GM18909 (cell line): ENCODE data around the gene RELT.

Source experiments
- ATAC-seq: cut with Tn5 transposase; IDR thresholded peaks from one replicate; pipeline ENCODE4 v1.9.1; 2021; ENCODE audit warnings: mild to moderate bottlenecking; ENCODE audit not compliant: unreplicated experiment, poor library complexity

The RELT gene

GRCh38 chr11:73389134-73389525 lies 12.9 kb downstream of the RELT start:
- no peak for ATAC-seq

GRCh38 chr11:73389916-73390315 lies 13.7 kb downstream of the RELT start:
- no peak for ATAC-seq

- no peak for ATAC-seq
Observed at GRCh38 chr11:73390601-73391565, 14.7 kb downstream of the RELT start.

GRCh38 chr11:73391665-73392064 lies 15.5 kb downstream of the RELT start:
- ATAC-seq, result no peak

DNA sequence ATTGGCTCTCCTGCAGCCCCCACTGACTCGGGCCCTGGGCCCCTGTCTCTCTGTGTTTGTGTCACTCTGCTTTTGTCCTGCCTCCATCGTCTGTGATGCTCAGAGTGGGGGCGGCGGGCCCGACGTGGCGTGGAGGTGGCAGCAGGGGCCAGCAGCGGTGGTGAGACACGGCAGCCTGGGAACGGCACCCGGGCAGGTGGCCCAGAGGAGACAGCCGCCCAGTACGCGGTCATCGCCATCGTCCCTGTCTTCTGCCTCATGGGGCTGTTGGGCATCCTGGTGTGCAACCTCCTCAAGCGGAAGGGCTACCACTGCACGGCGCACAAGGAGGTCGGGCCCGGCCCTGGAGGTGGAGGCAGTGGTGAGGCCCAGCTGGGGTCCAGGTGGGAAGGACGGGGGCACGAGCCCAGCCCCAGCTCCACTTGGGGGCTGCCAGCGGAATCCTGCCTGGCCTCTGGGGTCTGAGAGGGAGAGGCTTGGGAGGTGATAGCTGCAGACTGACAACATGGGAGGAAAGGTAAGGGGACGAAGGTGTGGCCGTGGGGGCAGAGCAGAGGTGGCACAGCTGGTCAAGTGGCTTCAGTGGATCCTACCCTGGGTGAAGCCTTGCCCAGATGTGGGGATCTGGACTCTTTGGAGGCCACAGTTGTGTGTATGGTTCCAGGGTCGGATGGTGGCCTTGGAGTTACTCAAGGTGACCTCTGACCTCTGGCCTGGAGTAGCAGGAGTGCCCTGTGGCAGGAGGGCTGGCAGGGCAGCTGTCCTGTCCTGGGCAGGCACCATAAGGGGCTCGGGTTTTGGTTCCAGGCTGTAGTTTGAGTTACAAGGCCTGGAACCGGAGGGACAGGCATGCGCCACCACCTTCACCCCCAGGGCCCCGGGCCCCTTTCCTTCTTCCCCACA lies 16.2 kb downstream of the RELT start:
- ATAC-seq, result no peak

- ATAC-seq, result no peak
Observed at GRCh38 chr11:73393011-73393380, 16.8 kb downstream of the RELT start.

- ATAC-seq, result no peak
Observed at GRCh38 chr11:73393479-73394415, 17.5 kb downstream of the RELT start.

DNA sequence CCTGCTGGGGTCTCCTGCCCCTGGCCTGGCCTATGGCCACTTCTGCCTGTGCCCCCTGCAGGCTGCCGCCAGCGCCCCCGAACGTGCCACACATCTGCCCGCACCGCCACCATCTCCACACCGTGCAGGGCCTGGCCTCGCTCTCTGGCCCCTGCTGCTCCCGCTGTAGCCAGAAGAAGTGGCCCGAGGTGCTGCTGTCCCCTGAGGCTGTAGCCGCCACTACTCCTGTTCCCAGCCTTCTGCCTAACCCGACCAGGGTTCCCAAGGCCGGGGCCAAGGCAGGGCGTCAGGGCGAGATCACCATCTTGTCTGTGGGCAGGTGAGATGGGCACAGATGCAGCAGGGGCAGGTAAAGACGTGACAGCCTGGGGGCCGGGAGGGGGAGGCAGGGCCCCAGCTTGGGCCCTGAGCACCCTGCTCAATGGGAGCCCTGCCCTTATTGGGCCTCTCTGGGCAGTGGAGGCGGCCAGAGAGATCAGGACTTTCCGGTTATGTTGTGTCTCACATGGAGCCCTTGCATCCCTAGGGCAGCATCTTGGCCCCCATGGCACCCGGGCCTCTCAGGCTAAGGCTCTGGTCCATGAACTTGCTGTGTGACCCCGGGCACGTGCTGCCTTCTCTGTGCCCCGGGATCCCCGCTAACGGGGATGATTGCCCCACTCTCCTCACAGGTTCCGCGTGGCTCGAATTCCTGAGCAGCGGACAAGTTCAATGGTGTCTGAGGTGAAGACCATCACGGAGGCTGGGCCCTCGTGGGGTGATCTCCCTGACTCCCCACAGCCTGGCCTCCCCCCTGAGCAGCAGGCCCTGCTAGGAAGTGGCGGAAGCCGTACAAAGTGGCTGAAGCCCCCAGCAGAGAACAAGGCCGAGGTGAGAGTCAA lies 18.5 kb downstream of the RELT start:
- no peak for ATAC-seq

- no peak for ATAC-seq
Observed at GRCh38 chr11:73395297-73396208, 19.4 kb downstream of the RELT start.

DNA sequence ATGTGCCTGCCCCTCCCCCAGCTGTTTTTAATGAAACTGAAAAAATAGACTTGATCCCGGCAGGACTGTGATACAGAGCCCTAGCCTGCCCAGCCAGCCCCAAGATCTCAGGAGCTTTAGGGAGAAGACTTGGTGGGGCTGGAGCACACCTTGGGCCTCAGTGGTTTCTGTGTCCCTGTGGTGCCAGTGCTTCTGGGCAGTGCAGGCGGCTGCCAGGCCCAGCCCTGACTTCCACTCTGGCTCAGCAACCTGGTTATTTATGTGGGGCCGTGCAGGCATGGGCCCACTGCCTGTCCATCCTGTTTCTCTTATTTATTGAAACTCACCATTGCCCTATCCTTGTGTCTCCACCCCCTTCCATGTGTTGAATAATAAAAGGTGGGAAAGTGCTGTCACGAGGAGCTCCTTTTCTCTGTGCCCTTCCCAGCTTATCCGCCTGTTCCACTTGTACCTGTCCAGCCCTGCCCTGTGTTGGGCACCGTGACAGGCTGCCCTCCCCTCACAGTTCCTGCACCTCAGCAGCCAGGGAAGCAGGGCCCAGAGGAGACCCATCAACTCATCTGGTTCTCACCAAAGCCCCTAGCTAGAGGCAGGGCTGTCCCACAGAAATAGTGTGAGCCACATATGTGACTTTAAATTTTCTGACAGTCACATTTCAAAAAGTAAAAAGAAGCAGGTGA lies 20.2 kb downstream of the RELT start:
- ATAC-seq, result no peak

- ATAC-seq, result no peak
Observed at GRCh38 chr11:73396985-73397384, 20.8 kb downstream of the RELT start.

DNA sequence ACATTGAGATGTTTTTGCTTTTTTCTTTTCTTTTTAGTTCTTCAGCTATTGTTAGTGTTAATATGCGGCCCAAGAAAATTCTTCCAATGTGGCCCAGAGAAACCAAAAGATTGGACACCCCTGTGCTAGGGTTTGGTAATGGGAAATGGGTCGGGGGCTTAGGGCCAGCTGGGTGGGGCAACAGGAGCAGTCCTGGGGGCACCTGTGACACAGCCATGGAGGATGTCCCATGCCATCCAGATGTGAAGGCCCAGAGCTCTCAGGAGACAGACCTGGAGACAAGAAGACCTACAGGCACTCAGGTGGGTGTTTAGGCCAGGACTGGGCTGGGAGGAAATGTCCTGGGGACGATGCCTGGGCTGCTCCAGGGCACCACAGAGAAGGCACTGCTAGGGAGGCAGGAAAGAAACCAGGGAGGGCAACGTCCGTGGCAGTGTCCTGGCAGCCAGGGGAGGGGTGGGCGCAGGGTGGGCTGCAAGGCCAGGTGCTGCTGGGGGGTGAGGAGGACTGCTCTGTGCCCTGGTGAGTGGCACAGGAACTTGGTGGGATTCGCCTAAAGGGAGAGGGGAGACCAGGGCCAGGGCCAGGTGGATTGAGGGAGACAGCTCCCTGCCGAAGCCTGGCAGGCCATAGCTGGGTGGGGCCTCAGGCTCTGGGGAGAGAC lies 21.4 kb downstream of the RELT start:
- no peak for ATAC-seq

DNA sequence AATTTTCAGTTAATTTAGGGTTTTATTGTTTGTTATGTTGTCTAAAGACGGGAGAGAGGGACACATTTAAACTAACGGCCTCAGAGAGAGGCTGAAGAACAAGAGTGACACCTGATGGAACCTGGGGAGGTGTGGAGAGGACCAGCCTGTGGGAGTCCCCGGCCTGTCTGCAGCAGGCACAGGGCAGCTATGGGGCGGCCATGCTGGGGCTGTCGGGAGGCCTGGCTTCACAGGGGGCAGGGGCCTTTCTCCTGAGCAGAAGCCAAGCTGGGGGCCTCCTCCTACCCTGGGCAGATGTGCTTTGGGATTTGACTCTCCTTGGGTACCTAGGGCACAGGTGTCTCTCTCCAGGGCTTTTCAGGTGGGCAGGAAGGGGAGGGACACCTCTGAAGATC lies 21.9 kb downstream of the RELT start:
- no peak for ATAC-seq

DNA sequence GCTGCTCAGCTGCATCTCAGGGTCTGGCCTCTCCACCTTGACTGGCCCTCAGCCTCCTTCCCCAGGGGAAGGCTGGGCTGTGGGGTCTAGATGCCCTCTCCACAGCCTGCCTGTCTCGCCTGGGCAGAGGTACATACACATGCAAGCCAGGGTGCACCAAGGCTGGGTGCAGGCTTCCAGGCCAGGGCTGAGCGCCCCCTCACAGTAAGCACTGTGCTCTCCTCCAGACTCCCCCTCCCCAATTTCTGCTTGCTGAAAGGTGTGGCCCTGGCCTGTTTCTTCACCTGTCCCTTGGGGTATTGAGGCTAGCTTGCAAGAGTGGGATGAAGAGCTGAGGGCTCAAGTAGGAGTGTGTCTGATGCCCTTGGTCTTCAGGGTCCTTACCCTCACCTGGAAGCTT lies 22.5 kb downstream of the RELT start:
- no peak for ATAC-seq

DNA sequence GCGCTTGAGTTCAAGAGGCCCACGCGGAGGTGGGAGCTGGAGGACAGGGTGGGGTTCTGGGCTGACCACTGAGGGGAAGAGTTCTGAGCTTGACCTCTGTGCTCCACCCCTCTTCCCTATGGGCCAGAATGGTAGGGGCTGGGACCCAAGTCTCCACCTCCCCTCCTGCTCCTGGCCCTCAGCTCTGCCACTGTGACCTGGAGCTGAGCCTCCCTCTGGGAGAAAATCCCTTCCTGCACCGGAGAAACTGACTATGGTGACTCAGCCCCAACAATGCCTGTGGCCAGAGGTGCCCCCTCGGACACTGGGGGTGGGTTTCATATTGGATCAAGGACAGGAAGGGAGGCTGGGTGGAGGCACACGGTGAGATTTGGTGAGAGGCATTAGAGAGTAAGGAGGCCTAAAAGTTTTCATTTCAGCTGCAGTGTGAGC lies 23.0 kb downstream of the RELT start:
- no peak for ATAC-seq

- ATAC-seq, result no peak
Observed at GRCh38 chr11:73399636-73400035, 23.4 kb downstream of the RELT start.

DNA sequence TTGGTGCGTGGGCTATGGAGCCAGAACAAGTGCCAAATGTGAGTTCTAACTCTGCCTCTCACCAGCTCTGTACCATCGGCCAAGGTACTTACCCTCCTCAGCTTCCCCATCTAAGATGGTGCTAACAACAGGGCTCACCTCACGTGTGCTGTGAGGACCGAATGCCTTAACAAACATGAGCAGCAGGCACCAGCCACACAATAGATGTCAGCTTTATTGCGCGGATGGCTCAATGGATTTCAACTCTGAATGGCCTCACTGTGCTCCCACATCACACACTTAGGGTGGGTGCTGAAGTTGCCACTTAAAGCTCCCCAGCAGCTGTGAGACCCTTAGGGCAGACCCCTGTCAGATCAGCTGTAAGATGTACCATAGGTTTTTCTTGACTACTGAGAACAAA lies 24.1 kb downstream of the RELT start:
- no peak for ATAC-seq
